Osteoblast (primary cell): Measurements from ENCODE around the gene TBXAS1. TPM values are rescaled to one million over a fixed set of nuclear protein-coding genes. Genes with fewer than 3 reads are reported as not detected.
A peak's percentile ranks its signal among the peaks of the same experiment; 100 is the strongest.

ENCODE experiments used
- DNase-seq: peaks from one replicate; pipeline ENCODE4 v3.0.0; 2011; ENCODE audit warnings: low spot score, mixed read lengths; ENCODE audit not compliant: insufficient read length; ENCODE audit errors: missing footprints
- H2AFZ ChIP-seq: 2 replicates; pipeline ENCODE4 v1.6.0; 2011; ENCODE audit warnings: mild to moderate bottlenecking, low read length
- H3K27ac ChIP-seq: 2 replicates; pipeline ENCODE4 v1.5.1; 2011; ENCODE audit warnings: mild to moderate bottlenecking, low read depth, low read length, moderate library complexity
- H3K27me3 ChIP-seq: 2 replicates; pipeline ENCODE4 v1.6.0; 2012; ENCODE audit warnings: mild to moderate bottlenecking, control low read depth, inconsistent platforms, low read length, moderate library complexity; ENCODE audit not compliant: insufficient read depth
- H3K36me3 ChIP-seq: 2 replicates; pipeline ENCODE4 v1.5.1; 2011; ENCODE audit warnings: mild to moderate bottlenecking, low read length, control low read depth, moderate library complexity; ENCODE audit not compliant: insufficient read depth
- H3K4me1 ChIP-seq: 2 replicates; pipeline ENCODE4 v1.5.1; 2011; ENCODE audit warnings: mild to moderate bottlenecking, low read length, control low read depth, moderate library complexity; ENCODE audit not compliant: insufficient read depth
- H3K4me2 ChIP-seq: 2 replicates; pipeline ENCODE4 v1.6.0; 2011; ENCODE audit warnings: mild to moderate bottlenecking, low read length; ENCODE audit not compliant: insufficient read depth
- H3K4me3 ChIP-seq: fragments of 200-600 bp; sonication (generic); 3 replicates; pipeline ENCODE4 v1.5.1; 2012; ENCODE audit warnings: mild to moderate bottlenecking, low read length, inconsistent platforms; ENCODE audit not compliant: insufficient read depth
- H3K79me2 ChIP-seq: 2 replicates; pipeline ENCODE4 v1.6.0; 2012; ENCODE audit warnings: mild to moderate bottlenecking, low read length, control low read depth, inconsistent platforms; ENCODE audit not compliant: insufficient read depth
- H3K9me3 ChIP-seq: 2 replicates; pipeline ENCODE4 v1.5.1; 2011; ENCODE audit warnings: low read depth, low read length, control low read depth
- H4K20me1 ChIP-seq: 2 replicates; pipeline ENCODE4 v1.6.0; 2012; ENCODE audit warnings: mild to moderate bottlenecking, low read length, control low read depth; ENCODE audit not compliant: insufficient read depth
- CTCF ChIP-seq: IDR thresholded peaks from 2 replicates; pipeline ENCODE4 v1.5.1; 2011; ENCODE audit warnings: mild to moderate bottlenecking, low read depth, low read length, moderate library complexity; ENCODE audit errors: extremely low read depth
- total RNA-seq: library from RNA; depleted of rRNA; stranded (reverse); fragments of >200 nt; gene quantifications from 2 replicates; pipeline ENCODE4 v1.2.3, GENCODE V29; 2012

Gene TBXAS1
- total RNA-seq, 1 donor: 0.72 TPM

- no peak for DNase-seq
- H3K27me3 ChIP-seq: no peaks in the 10 kb centered on the region
- no peak overlapping the region for H3K4me3 ChIP-seq
- no peak overlapping the region for H3K27ac ChIP-seq
- H2AFZ ChIP-seq: no peak overlapping the region
- no peak for TF ChIP-seq CTCF
- no peaks in the 10 kb centered on the region for H3K9me3 ChIP-seq
- H3K4me1 ChIP-seq: no peaks in the 10 kb centered on the region
- H4K20me1 ChIP-seq: no peaks in the 10 kb centered on the region
- H3K36me3 ChIP-seq: no peaks in the 10 kb centered on the region
- no peaks in the 10 kb centered on the region for H3K79me2 ChIP-seq
- no peak overlapping the region for H3K4me2 ChIP-seq
These were observed 171.7 kb downstream of the TBXAS1 start for GRCh38 chr7:140000666-140001268.

GRCh38 chr7:140003913-140004382, 174.9 kb downstream of the TBXAS1 start:
- Histone ChIP-seq H3K4me1 (no peaks in the 10 kb centered on the region), H3K27me3 (no peaks in the 10 kb centered on the region), H3K4me3 (no peak overlapping the region), H3K79me2 (no peaks in the 10 kb centered on the region), H3K9me3 (no peaks in the 10 kb centered on the region), H3K27ac (no peak overlapping the region), H2AFZ (peak overlapping the region; percentile 36), H3K4me2 (no peak overlapping the region), H4K20me1 (no peaks in the 10 kb centered on the region), H3K36me3 (no peaks in the 10 kb centered on the region)
- DNase-seq: peak; percentile 93
- TF ChIP-seq CTCF: peak; percentile 67

- Histone ChIP-seq H3K4me2 (no peak overlapping the region), H3K36me3 (no peaks in the 10 kb centered on the region), H4K20me1 (no peaks in the 10 kb centered on the region), H3K9me3 (no peaks in the 10 kb centered on the region), H3K27me3 (no peaks in the 10 kb centered on the region), H3K79me2 (no peaks in the 10 kb centered on the region), H3K27ac (no peak overlapping the region), H3K4me3 (no peak overlapping the region), H2AFZ (no peak overlapping the region), H3K4me1 (no peaks in the 10 kb centered on the region)
- TF ChIP-seq CTCF: no peak
- DNase-seq: no peak
These were observed 175.6 kb downstream of the TBXAS1 start for GRCh38 chr7:140004672-140005071.

GRCh38 chr7:140005341-140005740, 176.3 kb downstream of the TBXAS1 start:
- no peaks in the 10 kb centered on the region for H3K79me2 ChIP-seq
- H3K27ac ChIP-seq: no peak overlapping the region
- H3K4me3 ChIP-seq: no peak overlapping the region
- DNase-seq: no peak
- no peak overlapping the region for H2AFZ ChIP-seq
- no peaks in the 10 kb centered on the region for H3K36me3 ChIP-seq
- H3K4me2 ChIP-seq: no peak overlapping the region
- H3K27me3 ChIP-seq: no peaks in the 10 kb centered on the region
- no peak for TF ChIP-seq CTCF
- H3K9me3 ChIP-seq: no peaks in the 10 kb centered on the region
- H4K20me1 ChIP-seq: no peaks in the 10 kb centered on the region
- no peaks in the 10 kb centered on the region for H3K4me1 ChIP-seq
